Pancreas (tissue), 10 donors: ENCODE measurements around the gene EPO. TPM values are rescaled to one million over a fixed set of nuclear protein-coding genes. Genes with fewer than 3 reads are reported as not detected.
"Not testable (repeated sequence)": the region's sequence is repeated elsewhere in the genome, so short reads cannot be mapped to it uniquely, and the experiment has no call there.

Experiments used
- ATAC-seq, 4 donors: fragments of 200-7000 bp; cut with Tn5 transposase; one replicate each; pipeline versions ENCODE4 v1.8.0 to v1.9.1; 2020; ENCODE audit warnings: mild to moderate bottlenecking in 4 of 4, moderate library complexity in 4 of 4
- DNase-seq, 6 donors: peaks; one replicate each; pipeline ENCODE4 v3.0.0-alpha.2; 2020
- FAIRE-seq: peaks from 2 replicates; lab custom pipeline; 2012; peaks lifted over from hg19 to GRCh38; lab: Jason Lieb, UNC
- H3K27ac ChIP-seq, 4 donors: fragments of 200-600 bp; sonication (generic); 1 replicate in 3 of 4; 2 replicates in 1 of 4; pipeline versions ENCODE4 v1.5.0 to v1.8.0; 2020
- H3K27me3 ChIP-seq, 4 donors: fragments of 200-600 bp; one replicate each; pipeline ENCODE4 v1.8.0; 2021
- H3K36me3 ChIP-seq, 3 donors: fragments of 200-600 bp; sonication (generic) in 1 of 3; one replicate each; pipeline versions ENCODE4 v1.5.0 to v1.8.0; 2020 to 2021
- H3K4me1 ChIP-seq, 3 donors: fragments of 200-600 bp; one replicate each; pipeline ENCODE4 v1.8.0; 2021
- H3K4me3 ChIP-seq, 4 donors: fragments of 200-600 bp; sonication (generic) in 2 of 4; one replicate each; pipeline versions ENCODE4 v1.5.0 to v1.8.0; 2020 to 2021
- H3K9me3 ChIP-seq, 4 donors: fragments of 200-600 bp; one replicate each; pipeline ENCODE4 v1.8.0; 2021
- WGBS, 2 donors: extraction: QIAGEN DNeasy Blood & Tissue Kit; methylation state at CpG; one replicate each; pipeline ENCODE4 v1.1.7; 2013; 5-methylcytosine and 5-hydroxymethylcytosine counted together
- intact Hi-C, 3 donors: fragments of 100-400 bp; cut with DNase I; formaldehyde crosslinking; loops; one replicate each; pipeline versions ENCODE4 v1.11.1 to v1.14.2; 2022
- polyA plus RNA-seq, 2 donors: library from polyadenylated mRNA; stranded (reverse); fragments of 200-250 nt; gene quantifications; one replicate each; pipeline ENCODE4 v1.2.3, GENCODE V29; 2013
- total RNA-seq, 6 donors: library from RNA; stranded (reverse); fragmentation: NEBNext Ultra II Directional in 4 of 6; extraction: Animal tissue kit (Norgen Biotek cat#: 25700) in 4 of 6; gene quantifications; one replicate each; pipeline versions ENCODE4 v1.2.1 to v1.2.4, GENCODE V29; 2021 to 2023
- TF ChIP-seq, protein P1 (sequence below), 4 donors: fragments of 200-600 bp; sonication (generic) in 3 of 4; IDR thresholded peaks; one replicate each; pipeline versions ENCODE4 v1.5.0 to v1.8.0; 2021; ENCODE audit warnings: antibody characterized with exemption in 4 of 4
- donor health status: healthy with polysubstance abuse.
- donor health status: DM: no; HTN: no; CAD: no; lungs with moderate emphysema.
- donor health status: DM: no; HTN: no; CAD: no.
- donor health status: control.
- donor health status: control.
- donor health status: Bipolar disorder and iron deficiency.
- donor health status: DM: yes; HTN: yes; CAD: no.
- donor health status: DM: no; HTN: no; CAD: no.
- donor health status: DM: no; HTN: no; CAD: no.
- donor health status: DM: yes; HTN: yes; CAD: no.

EPO gene
- total and polyA plus RNA-seq, 8 donors = 1.6 to 5.9 (median 3.9) TPM

DNA sequence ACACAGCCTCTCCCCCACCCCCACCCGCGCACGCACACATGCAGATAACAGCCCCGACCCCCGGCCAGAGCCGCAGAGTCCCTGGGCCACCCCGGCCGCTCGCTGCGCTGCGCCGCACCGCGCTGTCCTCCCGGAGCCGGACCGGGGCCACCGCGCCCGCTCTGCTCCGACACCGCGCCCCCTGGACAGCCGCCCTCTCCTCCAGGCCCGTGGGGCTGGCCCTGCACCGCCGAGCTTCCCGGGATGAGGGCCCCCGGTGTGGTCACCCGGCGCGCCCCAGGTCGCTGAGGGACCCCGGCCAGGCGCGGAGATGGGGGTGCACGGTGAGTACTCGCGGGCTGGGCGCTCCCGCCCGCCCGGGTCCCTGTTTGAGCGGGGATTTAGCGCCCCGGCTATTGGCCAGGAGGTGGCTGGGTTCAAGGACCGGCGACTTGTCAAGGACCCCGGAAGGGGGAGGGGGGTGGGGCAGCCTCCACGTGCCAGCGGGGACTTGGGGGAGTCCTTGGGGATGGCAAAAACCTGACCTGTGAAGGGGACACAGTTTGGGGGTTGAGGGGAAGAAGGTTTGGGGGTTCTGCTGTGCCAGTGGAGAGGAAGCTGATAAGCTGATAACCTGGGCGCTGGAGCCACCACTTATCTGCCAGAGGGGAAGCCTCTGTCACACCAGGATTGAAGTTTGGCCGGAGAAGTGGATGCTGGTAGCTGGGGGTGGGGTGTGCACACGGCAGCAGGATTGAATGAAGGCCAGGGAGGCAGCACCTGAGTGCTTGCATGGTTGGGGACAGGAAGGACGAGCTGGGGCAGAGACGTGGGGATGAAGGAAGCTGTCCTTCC lies 620 bp downstream of the EPO start:
- 3 to 5% methylated on average over 48 to 56 of the region's 56 CpGs for WGBS, 2 donors
- H3K4me1 ChIP-seq = peaks cover 0 to 14% (median 11%) of the 10 kb centered on the region in 3 donors
- no peaks in the 10 kb centered on the region for H3K36me3 ChIP-seq
- FAIRE-seq = no peak
- no peak overlapping the region for H3K27ac ChIP-seq
- DNase-seq = peak in 3 of 6 donors; percentile 39 to 65 (median 60)
- intact Hi-C loops = no loop called here
- peak overlapping the region in 2 of 4 donors; percentile 20 to 41 for H3K4me3 ChIP-seq
- TF ChIP-seq, protein P1, sequence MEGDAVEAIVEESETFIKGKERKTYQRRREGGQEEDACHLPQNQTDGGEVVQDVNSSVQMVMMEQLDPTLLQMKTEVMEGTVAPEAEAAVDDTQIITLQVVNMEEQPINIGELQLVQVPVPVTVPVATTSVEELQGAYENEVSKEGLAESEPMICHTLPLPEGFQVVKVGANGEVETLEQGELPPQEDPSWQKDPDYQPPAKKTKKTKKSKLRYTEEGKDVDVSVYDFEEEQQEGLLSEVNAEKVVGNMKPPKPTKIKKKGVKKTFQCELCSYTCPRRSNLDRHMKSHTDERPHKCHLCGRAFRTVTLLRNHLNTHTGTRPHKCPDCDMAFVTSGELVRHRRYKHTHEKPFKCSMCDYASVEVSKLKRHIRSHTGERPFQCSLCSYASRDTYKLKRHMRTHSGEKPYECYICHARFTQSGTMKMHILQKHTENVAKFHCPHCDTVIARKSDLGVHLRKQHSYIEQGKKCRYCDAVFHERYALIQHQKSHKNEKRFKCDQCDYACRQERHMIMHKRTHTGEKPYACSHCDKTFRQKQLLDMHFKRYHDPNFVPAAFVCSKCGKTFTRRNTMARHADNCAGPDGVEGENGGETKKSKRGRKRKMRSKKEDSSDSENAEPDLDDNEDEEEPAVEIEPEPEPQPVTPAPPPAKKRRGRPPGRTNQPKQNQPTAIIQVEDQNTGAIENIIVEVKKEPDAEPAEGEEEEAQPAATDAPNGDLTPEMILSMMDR (IDR thresholded peaks at IDR 0.05) = no peak
- ATAC-seq = no peak
- no peaks in the 10 kb centered on the region for H3K9me3 ChIP-seq
- no peaks in the 10 kb centered on the region for H3K27me3 ChIP-seq

DNA sequence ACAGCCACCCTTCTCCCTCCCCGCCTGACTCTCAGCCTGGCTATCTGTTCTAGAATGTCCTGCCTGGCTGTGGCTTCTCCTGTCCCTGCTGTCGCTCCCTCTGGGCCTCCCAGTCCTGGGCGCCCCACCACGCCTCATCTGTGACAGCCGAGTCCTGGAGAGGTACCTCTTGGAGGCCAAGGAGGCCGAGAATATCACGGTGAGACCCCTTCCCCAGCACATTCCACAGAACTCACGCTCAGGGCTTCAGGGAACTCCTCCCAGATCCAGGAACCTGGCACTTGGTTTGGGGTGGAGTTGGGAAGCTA lies 1.2 kb downstream of the EPO start:
- no peaks in the 10 kb centered on the region for H3K27me3 ChIP-seq
- H3K27ac ChIP-seq = no peak overlapping the region
- H3K4me1 ChIP-seq = peaks cover 0 to 14% (median 11%) of the 10 kb centered on the region in 3 donors

DNA sequence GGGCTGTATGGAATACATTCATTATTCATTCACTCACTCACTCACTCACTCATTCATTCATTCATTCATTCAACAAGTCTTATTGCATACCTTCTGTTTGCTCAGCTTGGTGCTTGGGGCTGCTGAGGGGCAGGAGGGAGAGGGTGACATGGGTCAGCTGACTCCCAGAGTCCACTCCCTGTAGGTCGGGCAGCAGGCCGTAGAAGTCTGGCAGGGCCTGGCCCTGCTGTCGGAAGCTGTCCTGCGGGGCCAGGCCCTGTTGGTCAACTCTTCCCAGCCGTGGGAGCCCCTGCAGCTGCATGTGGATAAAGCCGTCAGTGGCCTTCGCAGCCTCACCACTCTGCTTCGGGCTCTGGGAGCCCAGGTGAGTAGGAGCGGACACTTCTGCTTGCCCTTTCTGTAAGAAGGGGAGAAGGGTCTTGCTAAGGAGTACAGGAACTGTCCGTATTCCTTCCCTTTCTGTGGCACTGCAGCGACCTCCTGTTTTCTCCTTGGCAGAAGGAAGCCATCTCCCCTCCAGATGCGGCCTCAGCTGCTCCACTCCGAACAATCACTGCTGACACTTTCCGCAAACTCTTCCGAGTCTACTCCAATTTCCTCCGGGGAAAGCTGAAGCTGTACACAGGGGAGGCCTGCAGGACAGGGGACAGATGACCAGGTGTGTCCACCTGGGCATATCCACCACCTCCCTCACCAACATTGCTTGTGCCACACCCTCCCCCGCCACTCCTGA lies 2.4 kb downstream of the EPO start:
- no peaks in the 10 kb centered on the region for H3K9me3 ChIP-seq
- H3K4me3 ChIP-seq = peak overlapping the region in 3 of 4 donors; percentile 8 to 27 (median 17)
- peak overlapping the region; percentile 66 to 79 (median 74) for H3K27ac ChIP-seq
- FAIRE-seq (no peak), DNase-seq (peak; percentile 85 to 95 (median 92)), ATAC-seq (peak; percentile 82 to 90 (median 88))
- no peaks in the 10 kb centered on the region for H3K36me3 ChIP-seq
- TF ChIP-seq, protein P1 (IDR thresholded peaks at IDR 0.05) = no peak
- WGBS, 2 donors = 36 to 43% methylated on average over 16 to 17 of the region's 17 CpGs
- H3K27me3 ChIP-seq = no peaks in the 10 kb centered on the region
- H3K4me1 ChIP-seq = peaks cover 0 to 14% (median 11%) of the 10 kb centered on the region in 3 donors
- intact Hi-C loops = no loop called here

More for the DNA sequence above, 1.2 kb downstream of the EPO start:
- DNase-seq (no peak), ATAC-seq (no peak), FAIRE-seq (no peak)
- 87 to 88% methylated on average over 8 of the region's 8 CpGs for WGBS, 2 donors
- TF ChIP-seq, protein P1 (IDR thresholded peaks at IDR 0.05) = no peak
- no peak overlapping the region for H3K4me3 ChIP-seq
- intact Hi-C loops = no loop called here
- H3K9me3 ChIP-seq = no peaks in the 10 kb centered on the region
- no peaks in the 10 kb centered on the region for H3K36me3 ChIP-seq

DNA sequence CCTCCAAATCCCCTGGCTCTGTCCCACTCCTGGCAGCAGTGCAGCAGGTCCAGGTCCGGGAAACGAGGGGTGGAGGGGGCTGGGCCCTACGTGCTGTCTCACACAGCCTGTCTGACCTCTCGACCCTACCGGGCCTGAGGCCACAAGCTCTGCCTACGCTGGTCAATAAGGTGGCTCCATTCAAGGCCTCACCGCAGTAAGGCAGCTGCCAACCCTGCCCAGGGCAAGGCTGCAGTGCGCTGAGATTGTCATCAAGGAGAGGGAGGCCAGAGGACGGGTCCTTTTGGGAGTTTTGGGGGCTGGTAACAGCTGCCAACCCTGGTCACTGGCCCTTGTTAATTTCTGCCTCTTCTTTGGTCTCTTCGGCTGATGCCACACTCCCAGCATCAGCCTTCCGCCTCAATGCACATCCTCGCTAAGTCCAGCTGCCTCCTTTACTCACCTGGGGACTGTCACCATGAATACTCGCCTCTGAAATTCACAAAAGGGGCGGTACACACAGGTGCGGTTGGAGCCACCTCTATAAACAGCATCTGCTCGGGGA lies 3.5 kb downstream of the EPO start:
- FAIRE-seq (no peak), ATAC-seq (peak in 3 of 4 donors; percentile 31 to 36 (median 34)), DNase-seq (peak; percentile 40 to 74 (median 57))
- peaks cover 0 to 14% (median 11%) of the 10 kb centered on the region in 3 donors for H3K4me1 ChIP-seq
- H3K9me3 ChIP-seq = no peaks in the 10 kb centered on the region
- H3K4me3 ChIP-seq = peak overlapping the region in 2 of 4 donors; percentile 17 to 27
- peak overlapping the region; percentile 66 to 79 (median 74) for H3K27ac ChIP-seq
- TF ChIP-seq, protein P1 (IDR thresholded peaks at IDR 0.05) = no peak
- intact Hi-C loops = no loop called here
- WGBS, 2 donors = 48 to 51% methylated on average over 16 of the region's 16 CpGs
- no peaks in the 10 kb centered on the region for H3K36me3 ChIP-seq
- no peaks in the 10 kb centered on the region for H3K27me3 ChIP-seq

DNA sequence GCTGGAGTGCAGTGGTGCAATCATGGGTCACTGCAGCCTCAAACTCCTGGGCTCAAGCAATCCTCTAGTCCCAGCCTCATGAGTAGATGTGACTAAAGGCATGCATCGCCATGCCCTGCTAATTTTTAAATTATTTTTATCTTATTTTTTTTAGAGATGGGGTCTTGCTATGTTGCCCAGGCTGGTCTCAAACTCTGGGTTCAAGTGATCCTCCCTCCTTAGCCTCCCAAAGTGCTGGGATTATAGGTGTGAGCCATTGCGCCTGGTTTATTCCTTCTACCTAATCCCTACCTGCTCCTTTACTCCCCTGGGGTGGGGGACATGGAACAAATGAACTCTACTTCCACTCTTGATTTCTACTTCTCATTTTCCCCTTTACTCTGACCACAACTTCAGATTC lies 4.1 kb downstream of the EPO start:
- WGBS, 2 donors = 92 to 94% methylated on average over 2 of the region's 2 CpGs
- Histone ChIP-seq H3K4me3 (peak overlapping the region in 2 of 4 donors; percentile 17 to 27), H3K4me1 (peaks cover 0 to 14% (median 11%) of the 10 kb centered on the region in 3 donors), H3K27ac (peak overlapping the region in 3 of 4 donors; percentile 15 to 78 (median 66))
- DNase-seq, H3K9me3 ChIP-seq, FAIRE-seq, intact Hi-C loops, H3K27me3 ChIP-seq, H3K36me3 ChIP-seq, ATAC-seq: not testable (repeated sequence)
